Erythroblast (primary cell): Measurements from ENCODE around the gene WDR64.
"Not testable (repeated sequence)": the region's sequence is repeated elsewhere in the genome, so short reads cannot be mapped to it uniquely, and the experiment has no call there.

Source experiments
- DNase-seq, 2 experiments: peaks; one replicate each; lab custom pipeline; 2025; lab: John Stamatoyannopoulos, UW
- GATA1 ChIP-seq: IDR thresholded peaks from 2 replicates; pipeline ENCODE4 v1.6.1; 2011; ENCODE audit warnings: low read depth, mild to moderate bottlenecking, control low read depth, low read length, moderate library complexity
- POLR2A ChIP-seq: IDR thresholded peaks from 2 replicates; pipeline ENCODE4 v1.6.1; 2011; ENCODE audit warnings: mild to moderate bottlenecking, low read length

Gene WDR64

DNA sequence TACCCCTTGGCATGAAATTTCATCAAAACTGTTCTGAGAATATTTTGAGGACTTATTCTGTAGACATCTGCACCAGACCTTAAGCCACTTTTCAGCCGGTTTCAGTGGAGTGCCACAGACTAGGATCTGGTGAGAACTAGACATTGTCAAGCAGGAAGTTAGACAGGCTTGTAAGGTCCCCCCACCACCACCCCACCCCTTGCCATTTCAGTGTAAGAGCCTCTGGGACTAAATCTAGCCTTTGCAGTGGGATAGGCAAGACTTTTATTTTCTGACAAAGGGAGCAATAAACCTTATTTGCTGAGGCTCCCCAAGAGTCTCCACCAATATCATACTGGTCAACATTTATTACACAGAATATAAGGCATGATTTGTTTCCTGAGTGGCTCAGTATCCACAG is 118.0 kb downstream of the WDR64 start:
- TF ChIP-seq GATA1 (no peak), POLR2A (no peak)
- DNase-seq: no peak

DNA sequence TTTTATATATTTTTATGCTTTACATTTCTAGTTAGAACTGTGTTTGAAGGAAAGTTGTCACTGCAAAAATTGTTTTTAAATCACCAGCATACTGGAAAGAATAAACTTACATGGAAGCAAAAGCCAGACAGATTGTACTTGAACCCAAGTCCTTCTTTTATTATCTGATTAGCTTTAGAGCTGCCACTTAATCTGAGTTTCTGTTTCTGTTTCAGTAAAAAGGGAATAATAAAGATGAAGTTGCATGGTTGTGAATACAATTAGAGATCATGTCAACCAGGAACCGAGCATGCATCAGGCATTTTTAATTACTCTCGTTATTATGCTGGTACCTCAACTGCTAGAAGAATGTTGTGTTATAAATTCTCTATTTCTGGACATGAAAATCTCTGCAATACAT is 119.0 kb downstream of the WDR64 start:
- TF ChIP-seq POLR2A (no peak), GATA1 (no peak)
- DNase-seq: no peak

DNA sequence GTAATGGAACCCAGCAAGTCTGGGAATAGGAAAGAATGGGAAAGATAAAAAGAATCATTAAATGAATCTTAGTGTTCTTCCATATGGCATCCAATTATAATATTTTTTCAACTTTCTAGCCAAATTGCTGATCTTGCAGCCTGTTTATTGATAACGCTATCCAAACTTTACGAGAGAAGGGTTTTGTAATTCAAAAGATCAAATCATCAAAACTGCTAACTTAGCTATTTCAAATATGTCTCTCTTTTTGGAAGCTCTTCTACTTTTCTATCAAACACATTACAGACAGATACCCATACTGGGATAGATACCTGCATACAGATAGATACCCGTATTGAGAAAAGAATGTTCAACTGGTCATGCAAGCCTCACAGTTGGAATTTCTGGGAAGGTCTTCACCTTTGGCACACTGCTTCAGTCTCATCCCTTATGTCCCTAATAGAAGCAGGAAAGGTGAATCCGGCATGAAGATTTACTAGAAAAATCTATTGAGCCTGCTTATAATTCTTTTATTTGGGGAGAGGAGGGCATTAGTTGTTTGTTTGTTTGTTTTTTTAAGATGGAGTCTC is 120.9 kb downstream of the WDR64 start:
- DNase-seq: no peak
- no peak for TF ChIP-seq GATA1
- no peak for TF ChIP-seq POLR2A

DNA sequence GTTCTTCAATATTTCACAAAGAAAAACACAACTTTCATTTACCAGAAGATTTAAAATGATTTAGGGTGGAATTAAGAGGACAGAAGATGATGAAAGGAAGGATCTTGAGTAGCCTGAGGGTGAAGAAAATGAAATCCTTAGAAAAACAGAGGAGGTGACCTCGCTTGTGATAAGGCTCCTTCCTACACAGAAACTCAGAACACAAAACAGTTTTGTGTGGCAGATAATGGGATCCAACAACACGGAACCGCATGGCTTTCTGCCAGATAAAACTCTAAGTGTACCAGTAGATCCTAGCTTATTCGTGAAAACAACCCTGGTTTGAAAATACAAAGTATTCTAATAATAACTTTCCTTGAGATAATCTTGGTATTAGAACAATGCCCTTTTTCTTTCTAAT is 121.9 kb downstream of the WDR64 start:
- no peak for DNase-seq
- TF ChIP-seq POLR2A (no peak), GATA1 (no peak)

DNA sequence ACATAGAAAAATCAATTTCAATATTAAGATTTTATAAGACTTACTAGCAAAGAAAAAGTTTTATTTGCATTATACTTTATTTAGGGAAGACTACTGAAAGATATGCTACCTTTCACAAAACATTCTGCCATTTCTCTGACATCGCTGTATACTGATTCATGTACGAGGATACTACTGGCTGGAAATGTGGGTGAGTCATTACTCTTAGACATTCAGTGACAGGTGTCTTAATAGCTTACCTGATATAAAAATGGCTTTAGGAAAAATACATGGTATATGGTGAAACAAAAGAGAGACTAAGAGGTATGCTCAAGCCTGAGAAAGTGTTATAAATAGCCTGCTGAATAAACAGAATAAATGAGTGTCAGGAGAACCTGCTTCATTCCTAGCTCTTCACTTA is 122.9 kb downstream of the WDR64 start:
- no peak for TF ChIP-seq GATA1
- TF ChIP-seq POLR2A: no peak
- no peak for DNase-seq

GRCh38 chr1:241776911-241777310 is 124.8 kb downstream of the WDR64 start:
- no peak for DNase-seq
- TF ChIP-seq POLR2A: no peak
- TF ChIP-seq GATA1: no peak

DNA sequence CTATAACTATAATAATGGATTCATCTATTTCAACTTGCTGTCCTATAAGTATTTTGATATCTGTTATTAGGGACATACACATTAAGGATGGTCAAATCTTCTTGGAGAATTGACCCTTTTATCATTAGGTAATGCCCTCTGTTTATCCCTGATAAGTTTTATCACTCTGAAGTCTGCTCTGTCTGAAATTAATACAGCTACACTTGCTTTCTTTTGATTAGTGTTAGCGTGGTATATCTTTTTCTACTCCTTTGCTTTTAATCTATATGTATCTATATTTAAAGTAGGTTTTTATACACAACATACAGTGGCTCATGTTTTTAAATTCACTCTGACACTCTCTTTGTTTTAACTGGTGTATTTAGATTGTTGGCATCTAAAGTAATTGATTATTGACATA is 126.0 kb downstream of the WDR64 start:
- no peak for DNase-seq
- TF ChIP-seq GATA1: no peak
- no peak for TF ChIP-seq POLR2A

- TF ChIP-seq GATA1 (no peak), POLR2A (no peak)
- no peak for DNase-seq
These were observed 127.8 kb downstream of the WDR64 start for GRCh38 chr1:241779897-241780296.

- TF ChIP-seq POLR2A: no peak
- TF ChIP-seq GATA1: no peak
- no peak for DNase-seq
These were observed 130.3 kb downstream of the WDR64 start for GRCh38 chr1:241782396-241782795.

DNA sequence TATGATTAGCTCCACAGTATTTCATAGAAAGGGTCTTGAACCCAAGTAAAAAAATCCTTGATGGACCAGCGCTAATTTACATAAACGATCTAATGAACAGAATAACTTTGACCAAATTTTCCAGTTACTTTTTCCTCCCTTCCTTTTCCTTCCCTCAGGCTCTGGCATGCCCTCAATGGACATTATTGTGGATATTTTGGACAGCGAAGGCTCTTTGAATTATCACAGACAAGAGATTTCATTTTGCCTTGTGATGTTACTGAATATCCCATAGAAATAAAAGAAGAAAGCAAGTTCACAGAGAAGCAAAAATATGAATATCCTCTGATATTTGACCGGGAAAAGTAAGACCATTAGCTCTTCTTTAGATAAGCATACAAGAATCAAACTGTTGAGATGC is 135.6 kb downstream of the WDR64 start:
- no peak for TF ChIP-seq POLR2A
- no peak for TF ChIP-seq GATA1
- no peak for DNase-seq

DNA sequence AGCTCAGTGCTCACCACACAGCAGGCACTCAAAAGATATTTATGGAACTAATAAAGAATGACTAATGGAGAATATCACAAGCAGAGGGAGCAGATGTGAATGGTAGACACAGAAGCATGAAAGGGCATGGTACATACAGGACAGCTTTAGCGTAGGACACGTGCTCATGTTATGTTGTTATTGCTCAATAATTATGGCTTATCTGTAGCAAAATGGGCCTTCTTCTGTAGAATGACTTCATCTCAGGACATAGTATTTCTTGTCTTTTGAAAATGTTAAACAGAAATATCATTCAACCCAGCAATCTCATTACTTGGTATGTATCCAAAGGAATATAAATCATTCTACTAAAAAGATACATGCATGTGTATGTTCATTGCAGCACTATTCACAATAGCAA is 137.0 kb downstream of the WDR64 start:
- TF ChIP-seq POLR2A (no peak), GATA1 (no peak)
- DNase-seq: no peak

DNA sequence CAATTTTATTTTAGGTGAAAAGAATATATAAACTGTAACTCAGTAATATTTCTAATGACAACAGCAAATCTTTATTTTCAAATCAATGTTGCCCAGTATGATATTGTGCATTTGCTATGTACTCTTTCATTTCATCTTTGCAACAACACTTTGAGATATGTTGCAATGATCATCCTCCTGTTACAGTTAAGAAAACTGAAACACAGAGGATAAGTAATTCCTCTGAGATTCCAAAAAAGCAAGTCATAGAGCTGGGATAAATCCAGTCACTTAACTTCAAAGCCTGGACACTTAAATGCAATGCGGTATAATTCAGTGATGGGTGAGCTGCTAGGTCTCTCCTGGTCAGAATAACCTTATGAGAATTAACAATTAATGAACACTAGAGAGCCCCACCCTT is 147.3 kb downstream of the WDR64 start:
- no peak for DNase-seq
- TF ChIP-seq POLR2A (no peak), GATA1 (no peak)

DNA sequence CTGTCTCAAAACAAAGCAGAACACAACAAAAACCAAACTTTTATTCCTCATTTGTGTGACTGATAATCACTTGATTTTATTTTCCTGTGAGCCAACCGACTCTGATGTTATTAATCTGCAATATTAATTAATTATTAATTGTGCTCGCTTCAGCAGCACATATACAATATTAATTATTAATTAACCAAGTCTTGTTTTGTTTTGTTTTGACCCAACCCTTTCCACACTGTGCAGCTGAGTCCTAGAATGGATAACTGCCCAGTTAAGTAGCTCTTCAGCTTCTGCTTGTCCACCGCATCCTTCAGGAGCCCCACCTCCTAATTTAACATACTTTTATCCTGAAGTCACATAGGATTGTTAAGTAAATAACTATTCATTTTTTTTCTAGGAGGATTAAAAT is 148.6 kb downstream of the WDR64 start:
- no peak for DNase-seq
- no peak for TF ChIP-seq GATA1

DNA sequence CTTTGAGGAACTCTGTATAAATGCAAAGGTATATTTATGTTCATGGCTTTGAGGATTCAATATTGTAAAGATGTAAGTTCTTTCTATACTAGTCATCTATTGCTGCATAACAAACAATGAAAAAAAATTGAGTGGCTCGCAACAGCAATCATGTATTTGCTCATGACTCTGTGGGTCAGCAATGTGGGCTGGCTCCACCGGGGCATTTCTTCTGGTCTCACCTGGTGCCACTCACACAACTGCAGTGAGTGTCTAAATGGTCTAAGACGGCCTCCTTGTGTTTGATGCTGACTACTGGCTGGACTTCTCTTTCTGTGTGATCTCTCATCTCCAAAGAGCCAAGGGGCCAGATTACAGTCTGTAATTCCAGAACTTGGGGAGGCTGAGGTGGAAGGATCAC is 150.8 kb downstream of the WDR64 start:
- TF ChIP-seq POLR2A (no peak), GATA1 (no peak)
- DNase-seq: no peak

DNA sequence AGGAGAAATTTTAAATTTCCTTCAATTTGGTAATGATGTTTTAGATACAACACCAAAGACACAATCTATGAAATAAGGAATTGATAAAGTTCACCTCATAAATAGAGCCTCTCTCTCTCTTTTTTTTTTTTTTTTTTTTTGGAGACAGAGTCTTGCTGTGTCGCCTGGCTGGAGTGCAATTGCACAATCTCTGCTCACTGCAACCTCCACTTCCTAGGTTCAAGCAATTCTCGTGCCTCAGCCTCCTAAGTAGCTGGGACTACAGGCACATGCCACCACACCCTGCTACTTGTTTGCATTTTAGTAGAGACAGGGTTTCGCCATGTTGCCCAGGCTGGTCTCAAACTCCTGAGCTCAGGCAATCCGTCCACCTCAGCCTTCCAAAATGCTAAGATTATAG is 152.6 kb downstream of the WDR64 start:
- not testable (repeated sequence) for DNase-seq

GRCh38 chr1:241808265-241808664 is 156.2 kb downstream of the WDR64 start:
- DNase-seq: no peak
- TF ChIP-seq GATA1 (no peak), POLR2A (no peak)
